Testis (tissue), 2 donors: Measurements from ENCODE around the gene SYT13.

ENCODE experiments used
- CTCF ChIP-seq, 3 experiments: fragments of 450-650 bp in 2 of 3; fragments of 200-600 bp in 1 of 3; sonication (generic) in 1 of 3; IDR thresholded peaks; one replicate each; pipeline ENCODE4 v1.5.1; 2016 to 2019; ENCODE audit warnings: antibody characterized with exemption in 3 of 3, mild to moderate bottlenecking in 2 of 3, moderate library complexity in 1 of 3
- POLR2A ChIP-seq: fragments of 450-650 bp; IDR thresholded peaks from one replicate; pipeline ENCODE4 v1.6.1; 2017; ENCODE audit warnings: antibody characterized with exemption, mild to moderate bottlenecking, moderate library complexity

- no peak for TF ChIP-seq CTCF (IDR thresholded peaks at IDR 0.05)
- no peak for TF ChIP-seq POLR2A
Measured at GRCh38 chr11:45253640-45254039, 32.5 kb downstream of the SYT13 start.
